Natural killer cell treated with Interleukin-12 subunit alpha and Interleukin-12 subunit beta and Interleukin-15 and Interleukin-18, amount 100 ng/mL, for 72 hours (primary cell): Measurements from ENCODE around the gene CROT. TPM values are rescaled to one million over a fixed set of nuclear protein-coding genes. Genes with fewer than 3 reads are reported as not detected.
"Not testable (repeated sequence)": the region's sequence is repeated elsewhere in the genome, so short reads cannot be mapped to it uniquely, and the experiment has no call there.

ENCODE experiments used
- ATAC-seq, 2 donors: fragments of 150-1000 bp; cut with Tn5 transposase in 1 of 2; sonication (Bioruptor Pico), chemical (Tn5 transposase) in 1 of 2; 2 replicates each; pipeline ENCODE4 v1.10.0; 2021
- DNase-seq: peaks from one replicate; pipeline ENCODE4 v3.0.0; 2022; ENCODE audit warnings: low spot score
- H3K27ac Mint-ChIP-seq, 2 donors: 1 replicate in 1 of 2; 2 replicates in 1 of 2; pipeline ENCODE4 v1.8.0; 2022; ENCODE audit warnings: mixed read lengths in 2 of 2, mild to moderate bottlenecking in 1 of 2, moderate library complexity in 1 of 2
- H3K27me3 Mint-ChIP-seq, 2 donors: 1 replicate in 1 of 2; 2 replicates in 1 of 2; pipeline ENCODE4 v1.8.0; 2022; ENCODE audit warnings: mixed read lengths in 2 of 2
- H3K36me3 Mint-ChIP-seq: one replicate; pipeline ENCODE4 v1.8.0; 2022; ENCODE audit warnings: mixed read lengths
- H3K4me1 Mint-ChIP-seq, 2 donors: 1 replicate in 1 of 2; 2 replicates in 1 of 2; pipeline ENCODE4 v1.8.0; 2022; ENCODE audit warnings: low read depth in 2 of 2, mixed read lengths in 2 of 2, mild to moderate bottlenecking in 1 of 2
- H3K4me3 Mint-ChIP-seq: one replicate; pipeline ENCODE4 v1.8.0; 2022; ENCODE audit warnings: mixed read lengths
- H3K9me3 Mint-ChIP-seq: 2 replicates; pipeline ENCODE4 v1.8.0; 2022; ENCODE audit warnings: mixed read lengths
- total RNA-seq, 2 donors: library from RNA; stranded (reverse); gene quantifications; one replicate each; pipeline ENCODE4 v1.2.3, GENCODE V29; 2022

Gene CROT
- 1 to 10 TPM; 9.2 TPM for total RNA-seq

GRCh38 chr7:87345166-87345927 is at the start of gene CROT:
TSS of gene CROT (plus strand) at chr7:87345664. CDS start at chr7:87349069, 3,405 bp downstream.
- H3K4me1 Mint-ChIP-seq: peaks cover 18 to 43% of the 10 kb centered on the region in 2 donors
- peak; percentile 97 for DNase-seq

GRCh38 chr7:87300756-87301155 is 44.7 kb upstream of the CROT start:
- Mint-ChIP-seq H3K9me3 (no peaks in the 10 kb centered on the region), H3K4me1 (no peaks in the 10 kb centered on the region)
- no peak for DNase-seq

More at GRCh38 chr7:87345166-87345927, at the start of gene CROT:
- H3K4me3 Mint-ChIP-seq: peak within 1 kb of the TSS; percentile 98
- no peaks in the 10 kb centered on the region for H3K9me3 Mint-ChIP-seq
- ATAC-seq: peak; percentile 100
- peaks cover 9% of the 10 kb centered on the region for H3K36me3 Mint-ChIP-seq
- peak within 1 kb of the TSS; percentile 89 to 96 for H3K27ac Mint-ChIP-seq
- H3K27me3 Mint-ChIP-seq: no peaks in the 10 kb centered on the region

GRCh38 chr7:87310790-87311419 is 34.6 kb upstream of the CROT start:
- no peak overlapping the region for H3K27ac Mint-ChIP-seq
- peaks cover 10 to 13% of the 10 kb centered on the region in 2 donors for H3K27me3 Mint-ChIP-seq
- DNase-seq (no peak), ATAC-seq (no peak)
- no peaks in the 10 kb centered on the region for H3K9me3 Mint-ChIP-seq
- H3K4me1 Mint-ChIP-seq: peaks cover 0 to 4% of the 10 kb centered on the region in 2 donors
- H3K36me3 Mint-ChIP-seq: no peaks in the 10 kb centered on the region
- H3K4me3 Mint-ChIP-seq: no peak overlapping the region

More at GRCh38 chr7:87300756-87301155, 44.7 kb upstream of the CROT start:
- peaks cover 9% of the 10 kb centered on the region for H3K36me3 Mint-ChIP-seq
- H3K27ac Mint-ChIP-seq: no peak overlapping the region
- no peak for ATAC-seq
- peaks cover 4 to 6% of the 10 kb centered on the region in 2 donors for H3K27me3 Mint-ChIP-seq
- no peak overlapping the region for H3K4me3 Mint-ChIP-seq

- peaks cover under 1 to 7% of the 10 kb centered on the region in 2 donors for H3K27me3 Mint-ChIP-seq
- ATAC-seq: peak; percentile 73 to 85
- no peaks in the 10 kb centered on the region for H3K9me3 Mint-ChIP-seq
- no peak overlapping the region for H3K4me3 Mint-ChIP-seq
- peak; percentile 82 for DNase-seq
- H3K27ac Mint-ChIP-seq: no peak overlapping the region
- peaks cover 0 to 3% of the 10 kb centered on the region in 2 donors for H3K4me1 Mint-ChIP-seq
- no peaks in the 10 kb centered on the region for H3K36me3 Mint-ChIP-seq
Observed at GRCh38 chr7:87312215-87312865, 33.1 kb upstream of the CROT start.

- H3K9me3 Mint-ChIP-seq: no peaks in the 10 kb centered on the region
- H3K4me3 Mint-ChIP-seq: no peak overlapping the region
- H3K27ac Mint-ChIP-seq: no peak overlapping the region
- ATAC-seq (no peak), DNase-seq (no peak)
- H3K36me3 Mint-ChIP-seq: peaks cover 5% of the 10 kb centered on the region
- peaks cover 0 to 16% of the 10 kb centered on the region in 2 donors for H3K4me1 Mint-ChIP-seq
- no peaks in the 10 kb centered on the region for H3K27me3 Mint-ChIP-seq
Observed at GRCh38 chr7:87316097-87316700, 29.3 kb upstream of the CROT start.

- no peak overlapping the region for H3K4me3 Mint-ChIP-seq
- H3K27me3 Mint-ChIP-seq: no peaks in the 10 kb centered on the region
- H3K36me3 Mint-ChIP-seq: peaks cover 5% of the 10 kb centered on the region
- DNase-seq (no peak), ATAC-seq (no peak)
- H3K27ac Mint-ChIP-seq: no peak overlapping the region
- peaks cover 0 to 16% of the 10 kb centered on the region in 2 donors for H3K4me1 Mint-ChIP-seq
- no peaks in the 10 kb centered on the region for H3K9me3 Mint-ChIP-seq
Observed at GRCh38 chr7:87316846-87317552, 28.5 kb upstream of the CROT start.

GRCh38 chr7:87317691-87318245 is 27.7 kb upstream of the CROT start:
- H3K27ac Mint-ChIP-seq: no peak overlapping the region
- ATAC-seq: no peak
- no peak overlapping the region for H3K4me3 Mint-ChIP-seq
- no peaks in the 10 kb centered on the region for H3K27me3 Mint-ChIP-seq
- DNase-seq: no peak
- H3K4me1 Mint-ChIP-seq: peaks cover 0 to 16% of the 10 kb centered on the region in 2 donors
- no peaks in the 10 kb centered on the region for H3K9me3 Mint-ChIP-seq
- H3K36me3 Mint-ChIP-seq: peaks cover 5% of the 10 kb centered on the region

GRCh38 chr7:87318741-87319140 is 26.7 kb upstream of the CROT start:
- Mint-ChIP-seq H3K36me3 (peaks cover 5% of the 10 kb centered on the region), H3K27me3 (no peaks in the 10 kb centered on the region), H3K9me3 (no peaks in the 10 kb centered on the region), H3K4me1 (peaks cover 0 to 16% of the 10 kb centered on the region in 2 donors), H3K27ac (peak overlapping the region; percentile 16 to 62), H3K4me3 (peak overlapping the region; percentile 63)
- no peak for ATAC-seq
- no peak for DNase-seq

GRCh38 chr7:87319154-87319581 is 26.3 kb upstream of the CROT start:
- peaks cover 0 to 16% of the 10 kb centered on the region in 2 donors for H3K4me1 Mint-ChIP-seq
- H3K4me3 Mint-ChIP-seq: peak overlapping the region; percentile 63
- peak in 1 of 2 donors; percentile 52 for ATAC-seq
- DNase-seq, H3K27me3 Mint-ChIP-seq, H3K36me3 Mint-ChIP-seq, H3K9me3 Mint-ChIP-seq: not testable (repeated sequence)
- peak overlapping the region; percentile 16 to 62 for H3K27ac Mint-ChIP-seq

GRCh38 chr7:87322912-87323311 is 22.6 kb upstream of the CROT start:
- Mint-ChIP-seq H3K27me3 (no peaks in the 10 kb centered on the region), H3K27ac (no peak overlapping the region), H3K9me3 (peaks cover 8% of the 10 kb centered on the region), H3K4me1 (peaks cover 0 to 8% of the 10 kb centered on the region in 2 donors), H3K4me3 (no peak overlapping the region), H3K36me3 (peaks cover 19% of the 10 kb centered on the region)
- DNase-seq (no peak), ATAC-seq (no peak)

GRCh38 chr7:87325576-87326370 is 19.7 kb upstream of the CROT start:
- Mint-ChIP-seq H3K4me3 (no peak overlapping the region), H3K36me3 (peaks cover 34% of the 10 kb centered on the region), H3K4me1 (no peaks in the 10 kb centered on the region), H3K9me3 (peaks cover 20% of the 10 kb centered on the region), H3K27me3 (no peaks in the 10 kb centered on the region), H3K27ac (no peak overlapping the region)
- ATAC-seq (no peak), DNase-seq (no peak)

GRCh38 chr7:87328281-87328680 is 17.2 kb upstream of the CROT start:
- H3K27me3 Mint-ChIP-seq: no peaks in the 10 kb centered on the region
- H3K27ac Mint-ChIP-seq: no peak overlapping the region
- peaks cover 34% of the 10 kb centered on the region for H3K36me3 Mint-ChIP-seq
- H3K4me1 Mint-ChIP-seq: no peaks in the 10 kb centered on the region
- peaks cover 20% of the 10 kb centered on the region for H3K9me3 Mint-ChIP-seq
- DNase-seq: no peak
- no peak overlapping the region for H3K4me3 Mint-ChIP-seq
- no peak for ATAC-seq
